H1 (cell line): Measurements from ENCODE around the gene CPSF2. TPM values are rescaled to one million over a fixed set of nuclear protein-coding genes. Genes with fewer than 3 reads are reported as not detected.

ENCODE experiments used
- CTCF ChIA-PET: fragments of 300-600 bp; sonication (Branson Sonifier 250); formaldehyde crosslinking; loops from one replicate; lab custom pipeline; 2021; ENCODE audit not compliant: partially characterized antibody; lab: Charles Lee
- POLR2A ChIA-PET: fragments of 300-600 bp; sonication (Branson Sonifier 250); formaldehyde crosslinking; loops from one replicate; lab custom pipeline; 2021; ENCODE audit warnings: inconsistent platforms; ENCODE audit not compliant: partially characterized antibody; lab: Charles Lee
- DNase-seq, 2 experiments: peaks; one replicate each; pipeline versions ENCODE4 v3.0.0 to v3.0.0-alpha.2; 2010 to 2022; ENCODE audit warnings: low spot score in 2 of 2, low read depth in 1 of 2, mixed read lengths in 1 of 2
- FAIRE-seq: peaks from 2 replicates; lab custom pipeline; 2011; peaks lifted over from hg19 to GRCh38; lab: Jason Lieb, UNC
- H2AFZ ChIP-seq: 2 replicates; pipeline ENCODE4 v1.8.1; 2012; ENCODE audit warnings: low read length, inconsistent platforms
- H2AK5ac ChIP-seq: 2 replicates; pipeline ENCODE4 v1.6.1; 2013; ENCODE audit warnings: low read depth, low read length
- H2BK120ac ChIP-seq: replicated peaks from 2 replicates; pipeline ENCODE3; 2013; ENCODE audit warnings: low read depth, low read length, inconsistent platforms
- H2BK12ac ChIP-seq: 2 replicates; pipeline ENCODE4 v1.6.1; 2013; ENCODE audit warnings: low read depth, low read length
- H2BK15ac ChIP-seq: 2 replicates; pipeline ENCODE4 v1.6.1; 2013; ENCODE audit warnings: low read length
- H2BK20ac ChIP-seq: 2 replicates; pipeline ENCODE4 v1.6.1; 2013; ENCODE audit warnings: low read length
- H2BK5ac ChIP-seq: 2 replicates; pipeline ENCODE4 v1.6.1; 2013; ENCODE audit warnings: low read depth, low read length
- H3K14ac ChIP-seq: 2 replicates; pipeline ENCODE4 v1.6.1; 2013; ENCODE audit warnings: inconsistent platforms; ENCODE audit not compliant: insufficient read length
- H3K18ac ChIP-seq: 2 replicates; pipeline ENCODE4 v1.6.1; 2013; ENCODE audit warnings: low read length; ENCODE audit errors: extremely low read depth
- H3K23ac ChIP-seq: 2 replicates; pipeline ENCODE4 v1.6.1; 2013; ENCODE audit warnings: inconsistent platforms; ENCODE audit not compliant: insufficient read length
- H3K23me2 ChIP-seq: 2 replicates; pipeline ENCODE4 v1.6.1; 2013; ENCODE audit warnings: low read depth, low read length
- H3K27ac ChIP-seq: 2 replicates; pipeline ENCODE4 v1.6.1; 2011; ENCODE audit warnings: low read depth, low read length, inconsistent platforms
- H3K27me3 ChIP-seq, 4 experiments: replicated peaks in 1 of 4; 1 replicate in 1 of 4; 2 replicates in 3 of 4; pipeline versions ENCODE4 v1.6.1 to v1.8.1; 2011 to 2013; ENCODE audit warnings: low read length in 3 of 4, mild to moderate bottlenecking in 3 of 4, inconsistent platforms in 2 of 4, mixed read lengths in 2 of 4, moderate library complexity in 1 of 4; ENCODE audit not compliant: control insufficient read depth in 3 of 4, insufficient read depth in 3 of 4; ENCODE audit errors: extremely low read depth in 1 of 4
- H3K36me3 ChIP-seq, 4 experiments: 2 replicates each; pipeline versions ENCODE4 v1.6.1 to v1.8.1; 2011 to 2013; ENCODE audit warnings: mild to moderate bottlenecking in 4 of 4, low read length in 3 of 4, moderate library complexity in 2 of 4, control low read depth in 1 of 4, inconsistent platforms in 1 of 4; ENCODE audit not compliant: insufficient read depth in 4 of 4, control insufficient read depth in 2 of 4
- H3K4ac ChIP-seq: replicated peaks from 2 replicates; pipeline ENCODE3; 2013; ENCODE audit warnings: low read length, low read depth, mixed read lengths, inconsistent platforms; ENCODE audit not compliant: insufficient read length
- H3K4me1 ChIP-seq, 4 experiments: replicated peaks in 1 of 4; 1 replicate in 1 of 4; 2 replicates in 3 of 4; pipeline versions ENCODE4 v1.6.1 to v1.8.1; 2011 to 2013; ENCODE audit warnings: low read length in 3 of 4, inconsistent platforms in 2 of 4, mixed read lengths in 1 of 4; ENCODE audit not compliant: insufficient read depth in 4 of 4, control insufficient read depth in 3 of 4
- H3K4me2 ChIP-seq, 2 experiments: 2 replicates each; pipeline versions ENCODE4 v1.6.1 to v1.8.1; 2011 to 2013; ENCODE audit warnings: low read depth in 2 of 2, low read length in 2 of 2, control low read depth in 1 of 2, inconsistent platforms in 1 of 2, mild to moderate bottlenecking in 1 of 2; ENCODE audit not compliant: insufficient read depth in 1 of 2
- H3K4me3 ChIP-seq, 4 experiments: fragments of 200-600, 300-600 bp in 1 of 4; sonication (generic), shearing (Covaris generic), sonication (Bioruptor Twin) in 1 of 4; 2 replicates each; pipeline versions ENCODE4 v1.5.1 to v1.8.1; 2011 to 2016; ENCODE audit warnings: low read length in 4 of 4, low read depth in 3 of 4, control low read depth in 2 of 4, inconsistent platforms in 2 of 4, mild to moderate bottlenecking in 2 of 4, mixed read lengths in 1 of 4, moderate library complexity in 1 of 4; ENCODE audit not compliant: insufficient read depth in 2 of 4; ENCODE audit errors: extremely low read depth in 1 of 4
- H3K56ac ChIP-seq: replicated peaks from 2 replicates; pipeline ENCODE3; 2013; ENCODE audit warnings: low read depth, mild to moderate bottlenecking, mixed read lengths, low read length, inconsistent platforms; ENCODE audit not compliant: insufficient read length
- H3K79me1 ChIP-seq: 2 replicates; pipeline ENCODE4 v1.6.1; 2013; ENCODE audit warnings: low read depth, low read length, control low read depth
- H3K79me2 ChIP-seq, 2 experiments: 2 replicates each; pipeline versions ENCODE4 v1.6.1 to v1.8.1; 2012 to 2013; ENCODE audit warnings: low read length in 2 of 2, mild to moderate bottlenecking in 2 of 2, inconsistent platforms in 1 of 2; ENCODE audit not compliant: insufficient read depth in 2 of 2, control insufficient read depth in 1 of 2
- H3K9ac ChIP-seq, 4 experiments: replicated peaks in 1 of 4; 1 replicate in 1 of 4; 2 replicates in 3 of 4; pipeline versions ENCODE4 v1.6.1 to v1.8.1; 2011 to 2013; ENCODE audit warnings: low read depth in 3 of 4, low read length in 3 of 4, control low read depth in 2 of 4, mild to moderate bottlenecking in 2 of 4, moderate library complexity in 2 of 4, inconsistent platforms in 1 of 4; ENCODE audit errors: extremely low read depth in 1 of 4
- H3K9me3 ChIP-seq, 2 experiments: 2 replicates each; pipeline versions ENCODE4 v1.6.1 to v1.8.1; 2012 to 2013; ENCODE audit warnings: mild to moderate bottlenecking in 2 of 2, moderate library complexity in 2 of 2, control low read depth in 1 of 2, inconsistent platforms in 1 of 2, low read depth in 1 of 2, low read length in 1 of 2, mixed read lengths in 1 of 2; ENCODE audit not compliant: insufficient read depth in 2 of 2
- H4K20me1 ChIP-seq, 2 experiments: replicated peaks in 1 of 2; 2 replicates each; pipeline versions ENCODE3 to v1.8.1; 2011 to 2013; ENCODE audit warnings: inconsistent platforms in 2 of 2, low read length in 2 of 2, mild to moderate bottlenecking in 1 of 2; ENCODE audit not compliant: insufficient read depth in 2 of 2, control insufficient read depth in 1 of 2
- H4K5ac ChIP-seq: 2 replicates; pipeline ENCODE4 v1.6.1; 2013; ENCODE audit warnings: low read length, low read depth, mixed read lengths, inconsistent platforms; ENCODE audit not compliant: insufficient read length
- H4K8ac ChIP-seq: 2 replicates; pipeline ENCODE4 v1.8.0; 2013; ENCODE audit warnings: mild to moderate bottlenecking, moderate library complexity, low read length, inconsistent platforms; ENCODE audit not compliant: insufficient read depth; ENCODE audit errors: extremely low read depth
- H4K91ac ChIP-seq: replicated peaks from 2 replicates; pipeline ENCODE3; 2013; ENCODE audit warnings: low read length, mixed read lengths, inconsistent platforms; ENCODE audit not compliant: insufficient read length
- BRCA1 ChIP-seq: IDR thresholded peaks from 2 replicates; pipeline ENCODE4 v1.6.1; 2012; ENCODE audit warnings: low read depth, low read length, improper control_type of control experiment
- CBX5 ChIP-seq: fragments of 300-800, 300-1000 bp; sonication (generic); IDR thresholded peaks from 2 replicates; pipeline ENCODE4 v1.7.1; 2016; ENCODE audit warnings: antibody characterized with exemption, low read length, low read depth
- NANOG ChIP-seq: IDR thresholded peaks from 2 replicates; pipeline ENCODE4 v1.6.1; 2011; ENCODE audit warnings: low read length, low read depth, mild to moderate bottlenecking, inconsistent platforms; ENCODE audit not compliant: insufficient read depth, poor library complexity, severe bottlenecking
- POLR2A ChIP-seq, 2 experiments: IDR thresholded peaks; 1 replicate in 1 of 2; 2 replicates in 1 of 2; pipeline ENCODE4 v1.6.1; 2011; ENCODE audit warnings: low read depth in 2 of 2, low read length in 2 of 2, mild to moderate bottlenecking in 2 of 2; ENCODE audit errors: control extremely low read depth in 1 of 2
- POLR2AphosphoS5 ChIP-seq: IDR thresholded peaks from 2 replicates; pipeline ENCODE4 v1.6.1; 2011; ENCODE audit warnings: low read depth, low read length
- POU5F1 ChIP-seq: IDR thresholded peaks from 2 replicates; pipeline ENCODE4 v1.6.1; 2011; ENCODE audit warnings: low read depth, mild to moderate bottlenecking, low read length, moderate library complexity
- SIX5 ChIP-seq: IDR thresholded peaks from 2 replicates; pipeline ENCODE4 v1.6.1; 2011; ENCODE audit warnings: mild to moderate bottlenecking, low read depth, low read length
- TAF1 ChIP-seq: IDR thresholded peaks from 2 replicates; pipeline ENCODE4 v1.6.1; 2011; ENCODE audit warnings: mild to moderate bottlenecking, low read depth, low read length
- YY1 ChIP-seq: IDR thresholded peaks from 2 replicates; pipeline ENCODE4 v1.6.1; 2011; ENCODE audit warnings: low read depth, mild to moderate bottlenecking, low read length
- WGBS, 2 experiments: shearing (Covaris generic) in 1 of 2; methylation state at CpG; one replicate each; pipeline versions ENCODE4 v1.1.6 to v1.1.7; 2013 to 2015; ENCODE audit warnings: low lambda C conversion rate in 2 of 2, mixed read lengths in 2 of 2, inconsistent platforms in 1 of 2, low coverage in 1 of 2, missing lambda C conversion rate in 1 of 2; ENCODE audit not compliant: insufficient replicate concordance in 2 of 2, insufficient coverage in 1 of 2, insufficient read length in 1 of 2; ENCODE audit errors: extremely low coverage in 1 of 2, missing lambda C conversion rate in 1 of 2; 5-methylcytosine and 5-hydroxymethylcytosine counted together
- polyA plus RNA-seq, 7 experiments: library from polyadenylated mRNA; depleted of rRNA in 3 of 7; stranded (reverse) in 5 of 7; unstranded in 2 of 7; fragments of >200 nt in 5 of 7; fragments of 200-250 nt in 2 of 7; gene quantifications; 1 replicate in 5 of 7; 2 replicates in 1 of 7; 4 replicates in 1 of 7; pipeline versions ENCODE4 v1.2.1 to v1.2.3, GENCODE V29; 2011 to 2013; ENCODE audit warnings: missing spikeins in 2 of 7, mixed read lengths in 2 of 7
- total RNA-seq: library from RNA; stranded (reverse); fragmentation: NEBNext Ultra II Directional; extraction: Animal tissue kit (Norgen Biotek cat#: 25700); gene quantifications from 2 replicates; pipeline ENCODE4 v1.2.1, GENCODE V29; 2021
- TF ChIP-seq, protein P1 (sequence below): IDR thresholded peaks from 2 replicates; pipeline ENCODE4 v1.6.1; 2012; ENCODE audit warnings: inconsistent platforms

The CPSF2 gene
- total and polyA plus RNA-seq, 2 of the 8 experiments (the other 6 are each of a cell fraction or from before 2014, with no cell fraction given), result 11.3 to 130 TPM

GRCh38 chr14:92108345-92109254 lies 13.2 kb upstream of the CPSF2 start:
- no peak overlapping the region for H3K14ac ChIP-seq
- ChIA-PET POLR2A (interaction anchor here (0.6 to 4.5 kb wide), 5 partner anchors 8 to 69 kb away, joined by 3 to 66 read pairs (median 3); partner anchors contain the start of genes CPSF2, NDUFB1 and TRIP11), CTCF (interaction anchor here (2.6 to 4.5 kb wide), 2 partner anchors 12 to 16 kb away, joined by 8 to 45 read pairs; partner anchors contain the start of genes CPSF2 and NDUFB1)
- H2BK20ac ChIP-seq, result no peak overlapping the region
- H3K4ac ChIP-seq, result no peak overlapping the region
- H2BK12ac ChIP-seq, result 0 out of 2 replicates have a peak overlapping the region, but pooled peaks have one; percentile 46
- peaks cover 4 to 7% (median 6%) of the 10 kb centered on the region in 4 experiments; a peak in 6 of 7 replicates for H3K4me1 ChIP-seq
- H4K8ac ChIP-seq, result no peak overlapping the region
- H2BK120ac ChIP-seq, result no peak overlapping the region
- peak overlapping the region; percentile 42 for H3K56ac ChIP-seq
- peaks cover 5% of the 10 kb centered on the region for H3K79me1 ChIP-seq
- H3K4me3 ChIP-seq, result peak overlapping the region in 1 of 4 experiments; percentile 32; a peak in 1 of 8 replicates
- no peaks in the 10 kb centered on the region for H3K36me3 ChIP-seq
- H3K27ac ChIP-seq, result 0 out of 2 replicates have a peak overlapping the region, but pooled peaks have one; percentile 33
- peak overlapping the region; percentile 89 for H4K91ac ChIP-seq
- H3K23ac ChIP-seq, result no peak overlapping the region
- H3K9ac ChIP-seq, result no peak overlapping the region; a peak in 1 of 7 replicates
- peaks cover 2% of the 10 kb centered on the region in 2 experiments for H4K20me1 ChIP-seq
- H3K4me2 ChIP-seq, result peak overlapping the region; percentile 56 to 60
- peak overlapping the region; percentile 78 for H3K18ac ChIP-seq
- no peak overlapping the region for H2BK15ac ChIP-seq
- H3K27me3 ChIP-seq, result no peaks in the 10 kb centered on the region
- no peaks in the 10 kb centered on the region for H3K9me3 ChIP-seq
- FAIRE-seq (peak; percentile 55), DNase-seq (peak in 1 of 2 experiments; percentile 59)
- H2BK5ac ChIP-seq, result 0 out of 2 replicates have a peak overlapping the region, but pooled peaks have one; percentile 37
- 34% methylated on average over 11 of the region's 11 CpGs; no CpG with 5 or more reads in 1 of the 2 experiments for WGBS, 2 experiments
- peak overlapping the region; percentile 17; the same call in 1 of the 2 replicates for H2AFZ ChIP-seq
- H4K5ac ChIP-seq, result no peak overlapping the region
- peaks cover 7 to 27% of the 10 kb centered on the region in 2 experiments for H3K79me2 ChIP-seq
- peaks cover 8% of the 10 kb centered on the region for H3K23me2 ChIP-seq
- no peak overlapping the region for H2AK5ac ChIP-seq
- TF ChIP-seq POLR2A (IDR thresholded peaks at IDR 0.05; ENCODE audit: control extremely low read depth in 1 of 2, low read depth in 2 of 2, low read length in 2 of 2), result 0 out of 3 replicates have a peak, but pooled peaks of 1 of the 2 experiments have one; percentile 32
- peak; percentile 55; the same call in 1 of the 2 replicates for TF ChIP-seq POU5F1
- TF ChIP-seq POLR2AphosphoS5, result no peak
- TF ChIP-seq NANOG, result peak; percentile 12
- TF ChIP-seq BRCA1, result no peak
- peak; percentile 44; the same call in 1 of the 2 replicates for TF ChIP-seq TAF1
- TF ChIP-seq, protein P1, sequence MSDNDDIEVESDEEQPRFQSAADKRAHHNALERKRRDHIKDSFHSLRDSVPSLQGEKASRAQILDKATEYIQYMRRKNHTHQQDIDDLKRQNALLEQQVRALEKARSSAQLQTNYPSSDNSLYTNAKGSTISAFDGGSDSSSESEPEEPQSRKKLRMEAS, result peak; percentile 14; the same call in 1 of the 2 replicates
- TF ChIP-seq CBX5, result no peak
- TF ChIP-seq YY1, result peak; percentile 61; the same call in 1 of the 2 replicates
- TF ChIP-seq SIX5, result no peak
